Measurements from ENCODE around the gene ZNF467.
A peak's percentile ranks its signal among the peaks of the same experiment; 100 is the strongest.

ZNF467 gene

GRCh38 chr7:149773446-149774236 lies at the start of gene ZNF467:
Gene ZNF467 (minus strand): TSS chr7:149773588. CDS start chr7:149771032, 2,556 bp downstream.
- peaks cover 73% of the 10 kb centered on the region for H3K27me3 ChIP-seq (ENCODE audit: control insufficient read depth, insufficient read depth, low read length)

GRCh38 chr7:149822353-149822943 lies 49.1 kb upstream of the ZNF467 start:
- Histone ChIP-seq H3K36me3 (ENCODE audit: control insufficient read depth, insufficient read depth, low read length) (no peaks in the 10 kb centered on the region), H3K4me1 (ENCODE audit: control insufficient read depth, insufficient read depth, low read length) (no peaks in the 10 kb centered on the region), H3K4me3 (ENCODE audit: low read depth, low read length) (no peak overlapping the region), H3K27ac (ENCODE audit: low read depth, low read length) (no peak overlapping the region), H3K27me3 (ENCODE audit: control insufficient read depth, insufficient read depth, low read length) (no peaks in the 10 kb centered on the region), H3K9ac (ENCODE audit: low read depth, low read length) (no peak overlapping the region), H3K9me3 (ENCODE audit: control insufficient read depth, insufficient read depth, low read length) (peaks cover 11% of the 10 kb centered on the region)

More at GRCh38 chr7:149773446-149774236, at the start of gene ZNF467:
- no peak within 1 kb of the TSS for H3K9ac ChIP-seq (ENCODE audit: low read depth, low read length)
- peak within 1 kb of the TSS; percentile 67 for H3K4me3 ChIP-seq (ENCODE audit: low read depth, low read length)
- no peak within 1 kb of the TSS for H3K27ac ChIP-seq (ENCODE audit: low read depth, low read length)
- H3K9me3 ChIP-seq (ENCODE audit: control insufficient read depth, insufficient read depth, low read length): no peaks in the 10 kb centered on the region
- no peaks in the 10 kb centered on the region for H3K36me3 ChIP-seq (ENCODE audit: control insufficient read depth, insufficient read depth, low read length)
- peaks cover 11% of the 10 kb centered on the region; the same call in 1 of the 2 replicates for H3K4me1 ChIP-seq (ENCODE audit: control insufficient read depth, insufficient read depth, low read length)

GRCh38 chr7:149821191-149822148 lies 48.1 kb upstream of the ZNF467 start:
- no peaks in the 10 kb centered on the region for H3K4me1 ChIP-seq (ENCODE audit: control insufficient read depth, insufficient read depth, low read length)
- H3K27me3 ChIP-seq (ENCODE audit: control insufficient read depth, insufficient read depth, low read length): no peaks in the 10 kb centered on the region
- H3K36me3 ChIP-seq (ENCODE audit: control insufficient read depth, insufficient read depth, low read length): no peaks in the 10 kb centered on the region
- H3K27ac ChIP-seq (ENCODE audit: low read depth, low read length): no peak overlapping the region
- H3K9ac ChIP-seq (ENCODE audit: low read depth, low read length): no peak overlapping the region
- peaks cover 11% of the 10 kb centered on the region for H3K9me3 ChIP-seq (ENCODE audit: control insufficient read depth, insufficient read depth, low read length)
- H3K4me3 ChIP-seq (ENCODE audit: low read depth, low read length): no peak overlapping the region

- H3K27me3 ChIP-seq (ENCODE audit: control insufficient read depth, insufficient read depth, low read length): no peaks in the 10 kb centered on the region
- no peak overlapping the region for H3K27ac ChIP-seq (ENCODE audit: low read depth, low read length)
- H3K9me3 ChIP-seq (ENCODE audit: control insufficient read depth, insufficient read depth, low read length): peaks cover 11% of the 10 kb centered on the region
- no peak overlapping the region for H3K4me3 ChIP-seq (ENCODE audit: low read depth, low read length)
- H3K36me3 ChIP-seq (ENCODE audit: control insufficient read depth, insufficient read depth, low read length): no peaks in the 10 kb centered on the region
- no peak overlapping the region for H3K9ac ChIP-seq (ENCODE audit: low read depth, low read length)
- no peaks in the 10 kb centered on the region; the same call in 1 of the 2 replicates for H3K4me1 ChIP-seq (ENCODE audit: control insufficient read depth, insufficient read depth, low read length)
These were observed 47.3 kb upstream of the ZNF467 start for GRCh38 chr7:149820622-149821190.

- H3K9me3 ChIP-seq (ENCODE audit: control insufficient read depth, insufficient read depth, low read length): peaks cover 11% of the 10 kb centered on the region
- no peaks in the 10 kb centered on the region for H3K36me3 ChIP-seq (ENCODE audit: control insufficient read depth, insufficient read depth, low read length)
- no peaks in the 10 kb centered on the region; the same call in 1 of the 2 replicates for H3K4me1 ChIP-seq (ENCODE audit: control insufficient read depth, insufficient read depth, low read length)
- no peak overlapping the region for H3K27ac ChIP-seq (ENCODE audit: low read depth, low read length)
- H3K27me3 ChIP-seq (ENCODE audit: control insufficient read depth, insufficient read depth, low read length): no peaks in the 10 kb centered on the region
- H3K4me3 ChIP-seq (ENCODE audit: low read depth, low read length): no peak overlapping the region
- no peak overlapping the region for H3K9ac ChIP-seq (ENCODE audit: low read depth, low read length)
These were observed 46.6 kb upstream of the ZNF467 start for GRCh38 chr7:149819961-149820340.

GRCh38 chr7:149819141-149819960 lies 46.0 kb upstream of the ZNF467 start:
- H3K9me3 ChIP-seq (ENCODE audit: control insufficient read depth, insufficient read depth, low read length): peaks cover 8% of the 10 kb centered on the region
- no peak overlapping the region for H3K9ac ChIP-seq (ENCODE audit: low read depth, low read length)
- H3K4me3 ChIP-seq (ENCODE audit: low read depth, low read length): no peak overlapping the region
- H3K27ac ChIP-seq (ENCODE audit: low read depth, low read length): no peak overlapping the region
- H3K27me3 ChIP-seq (ENCODE audit: control insufficient read depth, insufficient read depth, low read length): no peaks in the 10 kb centered on the region
- no peaks in the 10 kb centered on the region; the same call in 1 of the 2 replicates for H3K4me1 ChIP-seq (ENCODE audit: control insufficient read depth, insufficient read depth, low read length)
- no peaks in the 10 kb centered on the region for H3K36me3 ChIP-seq (ENCODE audit: control insufficient read depth, insufficient read depth, low read length)

- no peaks in the 10 kb centered on the region; the same call in 1 of the 2 replicates for H3K4me1 ChIP-seq (ENCODE audit: control insufficient read depth, insufficient read depth, low read length)
- no peak overlapping the region for H3K27ac ChIP-seq (ENCODE audit: low read depth, low read length)
- no peak overlapping the region for H3K4me3 ChIP-seq (ENCODE audit: low read depth, low read length)
- no peaks in the 10 kb centered on the region for H3K27me3 ChIP-seq (ENCODE audit: control insufficient read depth, insufficient read depth, low read length)
- no peaks in the 10 kb centered on the region for H3K36me3 ChIP-seq (ENCODE audit: control insufficient read depth, insufficient read depth, low read length)
- no peak overlapping the region for H3K9ac ChIP-seq (ENCODE audit: low read depth, low read length)
- H3K9me3 ChIP-seq (ENCODE audit: control insufficient read depth, insufficient read depth, low read length): peaks cover 2% of the 10 kb centered on the region; the same call in 1 of the 2 replicates
These were observed 45.1 kb upstream of the ZNF467 start for GRCh38 chr7:149818536-149818840.

GRCh38 chr7:149817836-149818535 lies 44.6 kb upstream of the ZNF467 start:
- no peaks in the 10 kb centered on the region for H3K27me3 ChIP-seq (ENCODE audit: control insufficient read depth, insufficient read depth, low read length)

GRCh38 chr7:149817301-149817771 lies 43.9 kb upstream of the ZNF467 start:
- no peaks in the 10 kb centered on the region for H3K27me3 ChIP-seq (ENCODE audit: control insufficient read depth, insufficient read depth, low read length)
- H3K27ac ChIP-seq (ENCODE audit: low read depth, low read length): no peak overlapping the region
- no peak overlapping the region for H3K9ac ChIP-seq (ENCODE audit: low read depth, low read length)
- H3K36me3 ChIP-seq (ENCODE audit: control insufficient read depth, insufficient read depth, low read length): no peaks in the 10 kb centered on the region
- no peaks in the 10 kb centered on the region for H3K9me3 ChIP-seq (ENCODE audit: control insufficient read depth, insufficient read depth, low read length)
- H3K4me3 ChIP-seq (ENCODE audit: low read depth, low read length): no peak overlapping the region
- H3K4me1 ChIP-seq (ENCODE audit: control insufficient read depth, insufficient read depth, low read length): no peaks in the 10 kb centered on the region; the same call in 1 of the 2 replicates

More at GRCh38 chr7:149817836-149818535, 44.6 kb upstream of the ZNF467 start:
- Histone ChIP-seq H3K36me3 (ENCODE audit: control insufficient read depth, insufficient read depth, low read length) (no peaks in the 10 kb centered on the region), H3K9ac (ENCODE audit: low read depth, low read length) (no peak overlapping the region), H3K9me3 (ENCODE audit: control insufficient read depth, insufficient read depth, low read length) (no peaks in the 10 kb centered on the region), H3K4me1 (ENCODE audit: control insufficient read depth, insufficient read depth, low read length) (no peaks in the 10 kb centered on the region; the same call in 1 of the 2 replicates), H3K27ac (ENCODE audit: low read depth, low read length) (no peak overlapping the region), H3K4me3 (ENCODE audit: low read depth, low read length) (no peak overlapping the region)

All from HUES48 (cell line).